Endothelial cell of umbilical vein (primary cell): ENCODE measurements around the gene PPP1R16B. TPM values are rescaled to one million over a fixed set of nuclear protein-coding genes. Genes with fewer than 3 reads are reported as not detected.

Source experiments
- BruUV-seq: library from RNA; stranded (reverse); fragments of 400-500 nt; replicated peaks from 2 replicates; lab custom pipeline; 2021; lab: Mats Ljungman, UMichigan
- CTCF ChIA-PET: fragments of 300-600, 350-600 bp; sonication (Branson Sonifier 250); formaldehyde crosslinking; loops from one replicate; lab custom pipeline; 2021; ENCODE audit warnings: antibody characterized with exemption, inconsistent platforms; lab: Charles Lee
- POLR2A ChIA-PET: fragments of 300-600, 350-600 bp; sonication (Branson Sonifier 250); formaldehyde crosslinking; loops from one replicate; lab custom pipeline; 2021; ENCODE audit warnings: antibody characterized with exemption, inconsistent platforms; lab: Charles Lee
- DNase-seq: peaks from one replicate; pipeline ENCODE4 v3.0.0-alpha.2; 2011; ENCODE audit warnings: low read depth, low spot score
- FAIRE-seq: peaks from 2 replicates; lab custom pipeline; 2011; peaks lifted over from hg19 to GRCh38; lab: Jason Lieb, UNC
- H2AFZ ChIP-seq: 2 replicates; pipeline ENCODE4 v1.6.0; 2012; ENCODE audit warnings: low read depth, low read length, control low read depth, inconsistent platforms
- H3K27ac ChIP-seq: 2 replicates; pipeline ENCODE4 v1.5.1; 2011; ENCODE audit warnings: low read depth, mild to moderate bottlenecking, control low read depth, low read length, moderate library complexity; ENCODE audit not compliant: insufficient read depth
- H3K27me3 ChIP-seq, 2 experiments: 2 replicates each; pipeline versions ENCODE4 v1.6.0 to v1.6.1; 2011; ENCODE audit warnings: low read length in 2 of 2, mixed read lengths in 1 of 2; ENCODE audit not compliant: control insufficient read depth in 2 of 2, insufficient read depth in 2 of 2
- H3K36me3 ChIP-seq, 2 experiments: 2 replicates in 1 of 2; 3 replicates in 1 of 2; pipeline ENCODE4 v1.5.1; 2011; ENCODE audit warnings: low read length in 2 of 2, mild to moderate bottlenecking in 1 of 2, moderate library complexity in 1 of 2; ENCODE audit not compliant: control insufficient read depth in 2 of 2, insufficient read depth in 2 of 2; ENCODE audit errors: extremely low read depth in 1 of 2
- H3K4me1 ChIP-seq: 3 replicates; pipeline ENCODE4 v1.5.1; 2011; ENCODE audit warnings: mild to moderate bottlenecking, low read length; ENCODE audit not compliant: control insufficient read depth, insufficient read depth; ENCODE audit errors: extremely low read depth
- H3K4me2 ChIP-seq: 2 replicates; pipeline ENCODE4 v1.6.1; 2011; ENCODE audit warnings: low read length, control low read depth, mixed read lengths; ENCODE audit not compliant: insufficient read depth
- H3K4me3 ChIP-seq, 3 experiments: fragments of 200-600 bp in 1 of 3; sonication (generic), shearing (Covaris generic) in 1 of 3; replicated peaks in 1 of 3; 2 replicates each; pipeline ENCODE4 v1.5.1; 2011 to 2016; ENCODE audit warnings: control low read depth in 3 of 3, low read length in 3 of 3, mild to moderate bottlenecking in 2 of 3, inconsistent platforms in 1 of 3, low read depth in 1 of 3, moderate library complexity in 1 of 3; ENCODE audit not compliant: insufficient read depth in 1 of 3
- H3K79me2 ChIP-seq: 2 replicates; pipeline ENCODE4 v1.6.0; 2012; ENCODE audit warnings: low read length, inconsistent platforms; ENCODE audit not compliant: control insufficient read depth, insufficient read depth
- H3K9ac ChIP-seq: replicated peaks from 2 replicates; pipeline ENCODE3; 2011; ENCODE audit warnings: low read length, control low read depth; ENCODE audit not compliant: insufficient read depth; ENCODE audit errors: extremely low read depth
- H3K9me1 ChIP-seq: replicated peaks from 3 replicates; pipeline ENCODE4 v1.6.0; 2011; ENCODE audit warnings: mild to moderate bottlenecking, low read length; ENCODE audit not compliant: control insufficient read depth, insufficient read depth; ENCODE audit errors: extremely low read depth
- H3K9me3 ChIP-seq: replicated peaks from 2 replicates; pipeline ENCODE4 v1.5.1; 2012; ENCODE audit warnings: low read length, inconsistent platforms; ENCODE audit not compliant: control insufficient read depth, insufficient read depth
- H4K20me1 ChIP-seq: replicated peaks from 2 replicates; pipeline ENCODE3; 2011; ENCODE audit warnings: mild to moderate bottlenecking, low read length; ENCODE audit not compliant: control insufficient read depth, insufficient read depth; ENCODE audit errors: extremely low read depth
- EZH2 ChIP-seq: IDR thresholded peaks from 2 replicates; pipeline ENCODE4 v1.6.1; 2012; ENCODE audit warnings: borderline replicate concordance, low read depth, mild to moderate bottlenecking, moderate library complexity, low read length, inconsistent platforms; ENCODE audit not compliant: severe bottlenecking
- FOS ChIP-seq: IDR thresholded peaks from 2 replicates; pipeline ENCODE4 v1.6.1; 2011; ENCODE audit warnings: mild to moderate bottlenecking, low read length, moderate library complexity, borderline replicate concordance; ENCODE audit not compliant: insufficient read depth
- GATA2 ChIP-seq: IDR thresholded peaks from 2 replicates; pipeline ENCODE4 v1.7.0; 2011; ENCODE audit warnings: low read depth, mild to moderate bottlenecking, moderate library complexity, mixed read lengths, low read length; ENCODE audit not compliant: insufficient read length, insufficient read depth
- JUN ChIP-seq: IDR thresholded peaks from 2 replicates; pipeline ENCODE4 v1.6.1; 2011; ENCODE audit warnings: borderline replicate concordance, low read depth; ENCODE audit not compliant: insufficient read length, insufficient read depth
- MYC ChIP-seq: IDR thresholded peaks from one replicate; pipeline ENCODE4 v1.6.1; 2011; ENCODE audit warnings: mild to moderate bottlenecking, low read depth, low read length
- POLR2A ChIP-seq: IDR thresholded peaks from 2 replicates; pipeline ENCODE4 v1.6.1; 2012; ENCODE audit warnings: low read depth, mild to moderate bottlenecking, control low read depth, low read length
- POLR2AphosphoS5 ChIP-seq: IDR thresholded peaks from 2 replicates; pipeline ENCODE4 v1.6.1; 2012; ENCODE audit warnings: low read depth, mild to moderate bottlenecking, control low read depth, low read length, moderate library complexity; ENCODE audit not compliant: insufficient read depth
- dilution Hi-C: fragments of 300-500 bp; cut with MboI; formaldehyde crosslinking; loops from one replicate; pipeline ENCODE4 v1.15.0; 2019; ENCODE audit warnings: low sequenced_read_pairs; ENCODE audit not compliant: extremely low pct_ligation_motif_present
- intact Hi-C: fragments of 100-400 bp; cut with micrococcal nuclease; formaldehyde crosslinking; loops from one replicate; pipeline ENCODE4 v1.10.0; 2022
- polyA plus RNA-seq, 4 experiments: library from polyadenylated mRNA; depleted of rRNA in 3 of 4; stranded (reverse) in 3 of 4; unstranded in 1 of 4; fragments of >200 nt; gene quantifications; 2 replicates each; pipeline versions ENCODE4 v1.2.1 to v1.2.3, GENCODE V29; 2011 to 2012; ENCODE audit warnings: missing spikeins in 1 of 4
- total RNA-seq: library from RNA; stranded (reverse); gene quantifications from 2 replicates; pipeline ENCODE4 v1.2.3, GENCODE V29; 2021
- TF ChIP-seq, protein P1 (sequence below): IDR thresholded peaks from 2 replicates; pipeline ENCODE4 v1.6.1; 2011; ENCODE audit not compliant: insufficient read depth, insufficient read length
- TF ChIP-seq, protein P2 (sequence below), 2 donors: IDR thresholded peaks; 1 replicate in 1 of 2; 2 replicates in 1 of 2; pipeline ENCODE4 v1.5.1; 2011; ENCODE audit warnings: low read length in 2 of 2, mild to moderate bottlenecking in 2 of 2, moderate library complexity in 2 of 2, control low read depth in 1 of 2, inconsistent platforms in 1 of 2, low read depth in 1 of 2; ENCODE audit not compliant: insufficient read depth in 1 of 2; ENCODE audit errors: extremely low read depth in 1 of 2

The PPP1R16B gene
- total and polyA plus RNA-seq, 2 donors (not counting 3 experiments of a cell fraction or from before 2014, with no cell fraction given) = 34.7 to 68.1 TPM

DNA sequence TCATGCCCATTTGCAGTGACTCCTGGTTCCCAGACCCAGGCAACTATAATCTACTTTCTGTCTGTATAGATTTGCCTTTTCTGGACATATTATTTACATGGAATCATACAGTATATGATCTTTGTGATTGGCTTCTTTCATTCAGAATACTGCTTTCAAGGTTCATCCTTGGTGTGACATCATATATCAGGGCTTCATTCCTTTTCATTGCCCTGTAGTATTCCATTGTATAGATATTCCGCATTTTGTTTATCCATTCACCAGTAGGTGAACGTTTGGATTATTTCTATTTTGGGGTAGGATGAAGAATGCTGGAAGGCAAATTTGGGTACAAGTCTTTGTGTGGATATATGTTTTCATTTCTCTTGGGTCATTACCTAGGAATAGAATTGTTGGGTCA is 36.1 kb downstream of the PPP1R16B start:
- no peak for DNase-seq
- Histone ChIP-seq H3K27ac (no peak overlapping the region), H3K79me2 (no peaks in the 10 kb centered on the region), H3K9me3 (no peaks in the 10 kb centered on the region), H3K4me3 (no peak overlapping the region), H3K9ac (no peak overlapping the region), H2AFZ (no peak overlapping the region), H3K4me1 (peaks cover 10% of the 10 kb centered on the region), H3K9me1 (no peaks in the 10 kb centered on the region), H4K20me1 (no peaks in the 10 kb centered on the region), H3K27me3 (peaks cover 0 to 2% of the 10 kb centered on the region in 2 experiments), H3K4me2 (peak overlapping the region; percentile 26), H3K36me3 (peaks cover 2 to 16% of the 10 kb centered on the region in 2 experiments)
- ChIA-PET CTCF (interaction anchor here (1.0 to 1.1 kb wide), 2 partner anchors 46 to 52 kb away, joined by 3 to 4 read pairs; no protein-coding TSS in a partner anchor), POLR2A (no interaction called here)
- intact Hi-C loops = no loop called here
- no TSS peak for BruUV-seq
- TF ChIP-seq POLR2AphosphoS5 = no peak
- no peak for TF ChIP-seq EZH2
- TF ChIP-seq MYC = no peak
- TF ChIP-seq, protein P1, sequence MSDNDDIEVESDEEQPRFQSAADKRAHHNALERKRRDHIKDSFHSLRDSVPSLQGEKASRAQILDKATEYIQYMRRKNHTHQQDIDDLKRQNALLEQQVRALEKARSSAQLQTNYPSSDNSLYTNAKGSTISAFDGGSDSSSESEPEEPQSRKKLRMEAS = no peak
- TF ChIP-seq JUN = no peak
- TF ChIP-seq POLR2A = no peak
- TF ChIP-seq, protein P2, sequence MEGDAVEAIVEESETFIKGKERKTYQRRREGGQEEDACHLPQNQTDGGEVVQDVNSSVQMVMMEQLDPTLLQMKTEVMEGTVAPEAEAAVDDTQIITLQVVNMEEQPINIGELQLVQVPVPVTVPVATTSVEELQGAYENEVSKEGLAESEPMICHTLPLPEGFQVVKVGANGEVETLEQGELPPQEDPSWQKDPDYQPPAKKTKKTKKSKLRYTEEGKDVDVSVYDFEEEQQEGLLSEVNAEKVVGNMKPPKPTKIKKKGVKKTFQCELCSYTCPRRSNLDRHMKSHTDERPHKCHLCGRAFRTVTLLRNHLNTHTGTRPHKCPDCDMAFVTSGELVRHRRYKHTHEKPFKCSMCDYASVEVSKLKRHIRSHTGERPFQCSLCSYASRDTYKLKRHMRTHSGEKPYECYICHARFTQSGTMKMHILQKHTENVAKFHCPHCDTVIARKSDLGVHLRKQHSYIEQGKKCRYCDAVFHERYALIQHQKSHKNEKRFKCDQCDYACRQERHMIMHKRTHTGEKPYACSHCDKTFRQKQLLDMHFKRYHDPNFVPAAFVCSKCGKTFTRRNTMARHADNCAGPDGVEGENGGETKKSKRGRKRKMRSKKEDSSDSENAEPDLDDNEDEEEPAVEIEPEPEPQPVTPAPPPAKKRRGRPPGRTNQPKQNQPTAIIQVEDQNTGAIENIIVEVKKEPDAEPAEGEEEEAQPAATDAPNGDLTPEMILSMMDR (IDR thresholded peaks at IDR 0.05; ENCODE audit: extremely low read depth in 1 of 2, insufficient read depth in 1 of 2, low read depth in 1 of 2, low read length in 2 of 2) = no peak
- no peak for TF ChIP-seq GATA2
- no peak for TF ChIP-seq FOS
- FAIRE-seq = no peak
- dilution Hi-C loops = no loop called here
